Panc1 (cell line): ENCODE data around the gene DCHS2.

Source experiments
- CTCF ChIP-seq: fragments of 450-650 bp; IDR thresholded peaks from 2 replicates; pipeline ENCODE4 v1.5.1; 2017; ENCODE audit warnings: mild to moderate bottlenecking
- POLR2AphosphoS5 ChIP-seq: IDR thresholded peaks from 2 replicates; pipeline ENCODE4 v1.6.1; 2012; ENCODE audit warnings: mild to moderate bottlenecking, low read depth, low read length, moderate library complexity
- TCF7L2 ChIP-seq: IDR thresholded peaks from 2 replicates; pipeline ENCODE4 v1.6.1; 2011; ENCODE audit warnings: mild to moderate bottlenecking, low read depth, low read length, inconsistent platforms
- TF ChIP-seq, protein P1 (sequence below), 2 experiments: IDR thresholded peaks; 2 replicates each; pipeline ENCODE4 v1.6.1; 2011 to 2012; ENCODE audit warnings: low read depth in 2 of 2, control low read depth in 1 of 2, low read length in 1 of 2, mild to moderate bottlenecking in 1 of 2, moderate library complexity in 1 of 2; ENCODE audit not compliant: insufficient read depth in 1 of 2

DNA sequence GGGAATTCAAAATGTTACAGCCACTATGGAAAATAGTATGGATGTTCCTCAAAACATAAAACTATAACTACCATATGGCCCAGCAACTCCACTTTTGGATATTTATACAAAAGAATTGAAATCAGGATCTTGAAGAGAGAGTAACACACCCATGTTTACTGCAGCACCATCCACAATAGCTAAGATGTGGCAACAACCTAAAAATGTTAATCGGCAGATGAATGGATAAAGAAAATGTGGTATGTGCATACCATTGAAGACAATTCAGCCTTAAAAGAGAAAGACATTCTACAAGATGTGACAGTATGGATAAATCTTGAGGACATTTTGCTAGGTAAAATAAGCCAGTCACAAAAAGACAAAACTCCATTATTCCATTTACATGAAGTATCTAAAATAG is 171.9 kb downstream of the DCHS2 start:
- TF ChIP-seq CTCF (no peak), TCF7L2 (no peak), POLR2AphosphoS5 (no peak)
- TF ChIP-seq, protein P1, sequence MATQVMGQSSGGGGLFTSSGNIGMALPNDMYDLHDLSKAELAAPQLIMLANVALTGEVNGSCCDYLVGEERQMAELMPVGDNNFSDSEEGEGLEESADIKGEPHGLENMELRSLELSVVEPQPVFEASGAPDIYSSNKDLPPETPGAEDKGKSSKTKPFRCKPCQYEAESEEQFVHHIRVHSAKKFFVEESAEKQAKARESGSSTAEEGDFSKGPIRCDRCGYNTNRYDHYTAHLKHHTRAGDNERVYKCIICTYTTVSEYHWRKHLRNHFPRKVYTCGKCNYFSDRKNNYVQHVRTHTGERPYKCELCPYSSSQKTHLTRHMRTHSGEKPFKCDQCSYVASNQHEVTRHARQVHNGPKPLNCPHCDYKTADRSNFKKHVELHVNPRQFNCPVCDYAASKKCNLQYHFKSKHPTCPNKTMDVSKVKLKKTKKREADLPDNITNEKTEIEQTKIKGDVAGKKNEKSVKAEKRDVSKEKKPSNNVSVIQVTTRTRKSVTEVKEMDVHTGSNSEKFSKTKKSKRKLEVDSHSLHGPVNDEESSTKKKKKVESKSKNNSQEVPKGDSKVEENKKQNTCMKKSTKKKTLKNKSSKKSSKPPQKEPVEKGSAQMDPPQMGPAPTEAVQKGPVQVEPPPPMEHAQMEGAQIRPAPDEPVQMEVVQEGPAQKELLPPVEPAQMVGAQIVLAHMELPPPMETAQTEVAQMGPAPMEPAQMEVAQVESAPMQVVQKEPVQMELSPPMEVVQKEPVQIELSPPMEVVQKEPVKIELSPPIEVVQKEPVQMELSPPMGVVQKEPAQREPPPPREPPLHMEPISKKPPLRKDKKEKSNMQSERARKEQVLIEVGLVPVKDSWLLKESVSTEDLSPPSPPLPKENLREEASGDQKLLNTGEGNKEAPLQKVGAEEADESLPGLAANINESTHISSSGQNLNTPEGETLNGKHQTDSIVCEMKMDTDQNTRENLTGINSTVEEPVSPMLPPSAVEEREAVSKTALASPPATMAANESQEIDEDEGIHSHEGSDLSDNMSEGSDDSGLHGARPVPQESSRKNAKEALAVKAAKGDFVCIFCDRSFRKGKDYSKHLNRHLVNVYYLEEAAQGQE (IDR thresholded peaks at IDR 0.05; ENCODE audit: insufficient read depth in 1 of 2, low read depth in 2 of 2, low read length in 1 of 2): no peak
